SU-DHL-6 (cell line): Measurements from ENCODE around the gene CAB39.

Experiments
- EZH2phosphoT487 ChIP-seq: fragments of 200-600 bp; sonication (generic), shearing (Covaris generic); conservative IDR thresholded peaks from 2 replicates; pipeline ENCODE4 v1.6.1; 2018; ENCODE audit warnings: mild to moderate bottlenecking, antibody characterized with exemption, low read length, moderate library complexity, mixed read lengths
- TF ChIP-seq, protein P1 (sequence below): fragments of 200-600 bp; sonication (generic); IDR thresholded peaks from one replicate; pipeline ENCODE4 v1.5.1; 2017; ENCODE audit warnings: antibody characterized with exemption, mild to moderate bottlenecking, low read length, moderate library complexity; ENCODE audit not compliant: insufficient read depth, poor library complexity, severe bottlenecking

DNA sequence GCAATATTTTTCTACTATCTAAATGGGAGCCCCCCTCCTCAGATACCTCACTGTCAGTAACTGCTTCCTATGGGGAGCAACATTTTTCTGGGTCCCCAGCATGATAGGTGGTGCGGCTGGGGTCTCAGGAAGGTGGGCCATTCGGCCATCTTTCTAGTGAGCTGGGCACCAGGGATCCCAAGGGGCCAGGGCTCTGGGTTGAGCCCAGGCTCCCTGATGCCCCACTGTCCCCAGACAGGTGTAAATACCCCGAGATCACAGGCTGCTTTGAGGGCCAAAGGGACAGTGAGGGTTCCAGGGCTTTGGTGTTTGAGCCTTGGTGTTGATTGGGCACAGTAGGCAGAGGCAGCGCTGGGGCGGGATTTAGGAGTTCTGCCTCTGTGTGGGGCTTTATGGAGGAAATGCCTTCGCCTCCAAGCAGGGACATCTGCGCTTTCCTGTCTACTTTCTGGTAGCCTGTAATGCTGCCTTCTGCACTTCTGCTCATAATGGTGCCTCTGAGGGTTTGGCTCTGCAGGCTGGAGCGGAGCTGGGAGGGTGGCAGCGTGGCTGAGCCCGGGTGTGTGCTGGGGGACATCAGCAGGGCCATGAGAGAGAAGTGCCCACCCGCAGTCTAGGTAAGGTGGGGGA is 157.4 kb downstream of the CAB39 start:
- TF ChIP-seq, protein P1, sequence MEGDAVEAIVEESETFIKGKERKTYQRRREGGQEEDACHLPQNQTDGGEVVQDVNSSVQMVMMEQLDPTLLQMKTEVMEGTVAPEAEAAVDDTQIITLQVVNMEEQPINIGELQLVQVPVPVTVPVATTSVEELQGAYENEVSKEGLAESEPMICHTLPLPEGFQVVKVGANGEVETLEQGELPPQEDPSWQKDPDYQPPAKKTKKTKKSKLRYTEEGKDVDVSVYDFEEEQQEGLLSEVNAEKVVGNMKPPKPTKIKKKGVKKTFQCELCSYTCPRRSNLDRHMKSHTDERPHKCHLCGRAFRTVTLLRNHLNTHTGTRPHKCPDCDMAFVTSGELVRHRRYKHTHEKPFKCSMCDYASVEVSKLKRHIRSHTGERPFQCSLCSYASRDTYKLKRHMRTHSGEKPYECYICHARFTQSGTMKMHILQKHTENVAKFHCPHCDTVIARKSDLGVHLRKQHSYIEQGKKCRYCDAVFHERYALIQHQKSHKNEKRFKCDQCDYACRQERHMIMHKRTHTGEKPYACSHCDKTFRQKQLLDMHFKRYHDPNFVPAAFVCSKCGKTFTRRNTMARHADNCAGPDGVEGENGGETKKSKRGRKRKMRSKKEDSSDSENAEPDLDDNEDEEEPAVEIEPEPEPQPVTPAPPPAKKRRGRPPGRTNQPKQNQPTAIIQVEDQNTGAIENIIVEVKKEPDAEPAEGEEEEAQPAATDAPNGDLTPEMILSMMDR = no peak
- TF ChIP-seq EZH2phosphoT487 = no peak
